Ureter (tissue), 1 donor: ENCODE data around the gene PHLPP2. TPM values are rescaled to one million over a fixed set of nuclear protein-coding genes. Genes with fewer than 3 reads are reported as not detected.
"Not testable (repeated sequence)": the region's sequence is repeated elsewhere in the genome, so short reads cannot be mapped to it uniquely, and the experiment has no call there.

Experiments used
- DNase-seq: peaks from one replicate; pipeline ENCODE4 v3.0.0-alpha.2; 2020; ENCODE audit warnings: low spot score
- total RNA-seq: library from RNA; stranded (reverse); gene quantifications from one replicate; pipeline ENCODE4 v1.2.4, GENCODE V29; 2023
- donor health status: DM: yes; HTN: yes; CAD: no.

PHLPP2 gene
- total RNA-seq, 1 donor from 2014 or later, result 8.2 TPM

DNA sequence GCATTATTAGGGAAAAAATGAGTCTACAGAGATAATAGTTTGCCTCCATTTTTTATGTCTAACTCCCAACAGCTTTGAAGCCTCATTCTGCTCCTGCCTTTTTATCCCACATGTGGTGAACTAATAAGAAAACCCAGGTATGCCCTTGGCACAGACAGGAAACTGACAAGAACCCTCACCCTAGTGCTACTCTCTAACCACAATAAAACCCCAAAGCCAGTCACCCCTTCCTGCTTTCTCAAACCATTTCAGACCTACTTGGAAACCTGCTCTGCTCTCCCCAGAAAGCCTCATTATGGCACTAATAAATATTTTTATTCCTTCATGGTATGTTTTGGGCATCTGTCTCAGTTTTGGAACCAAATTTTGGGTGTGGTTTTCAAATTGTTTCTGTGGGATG, 102.4 kb downstream of the PHLPP2 start:
- no peak for DNase-seq

DNA sequence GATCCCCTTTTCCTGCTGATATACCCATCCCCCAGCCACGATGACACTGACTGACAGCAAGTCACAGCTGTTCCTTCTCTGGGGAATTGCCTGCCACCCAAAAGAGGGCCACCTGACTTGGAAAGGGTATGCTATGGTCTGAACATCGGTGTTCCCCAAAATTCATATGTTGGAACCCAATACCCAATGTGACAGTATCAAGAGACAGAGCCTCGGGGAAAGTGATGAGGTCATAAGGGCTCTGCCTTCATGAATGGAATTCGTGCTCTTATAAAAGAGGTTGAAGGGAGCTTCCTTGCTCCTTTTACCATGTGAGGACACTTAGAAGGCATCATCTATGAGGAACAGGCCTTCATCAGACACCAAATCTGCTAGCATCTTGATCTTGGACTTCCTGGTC, 106.1 kb downstream of the PHLPP2 start:
- DNase-seq, result no peak

DNA sequence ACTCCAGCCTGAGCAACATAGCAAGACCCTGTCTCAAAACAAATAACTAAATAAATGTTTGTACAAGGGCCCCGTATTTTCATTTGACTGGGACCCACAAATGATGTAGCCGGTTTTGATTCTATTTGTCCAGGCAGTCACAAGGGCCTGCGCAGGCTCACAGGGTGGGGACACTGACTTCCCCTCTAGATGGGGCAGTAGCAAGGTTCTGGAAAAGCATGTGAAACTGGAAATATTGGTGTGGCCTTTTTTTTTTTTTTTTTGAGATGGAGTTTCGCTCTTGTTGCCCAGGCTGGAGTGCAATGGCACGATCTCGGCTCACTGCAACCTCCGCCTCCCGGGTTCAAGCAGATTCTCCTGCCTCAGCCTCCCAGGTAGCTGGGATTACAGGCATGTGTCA, 109.5 kb downstream of the PHLPP2 start:
- not testable (repeated sequence) for DNase-seq

DNA sequence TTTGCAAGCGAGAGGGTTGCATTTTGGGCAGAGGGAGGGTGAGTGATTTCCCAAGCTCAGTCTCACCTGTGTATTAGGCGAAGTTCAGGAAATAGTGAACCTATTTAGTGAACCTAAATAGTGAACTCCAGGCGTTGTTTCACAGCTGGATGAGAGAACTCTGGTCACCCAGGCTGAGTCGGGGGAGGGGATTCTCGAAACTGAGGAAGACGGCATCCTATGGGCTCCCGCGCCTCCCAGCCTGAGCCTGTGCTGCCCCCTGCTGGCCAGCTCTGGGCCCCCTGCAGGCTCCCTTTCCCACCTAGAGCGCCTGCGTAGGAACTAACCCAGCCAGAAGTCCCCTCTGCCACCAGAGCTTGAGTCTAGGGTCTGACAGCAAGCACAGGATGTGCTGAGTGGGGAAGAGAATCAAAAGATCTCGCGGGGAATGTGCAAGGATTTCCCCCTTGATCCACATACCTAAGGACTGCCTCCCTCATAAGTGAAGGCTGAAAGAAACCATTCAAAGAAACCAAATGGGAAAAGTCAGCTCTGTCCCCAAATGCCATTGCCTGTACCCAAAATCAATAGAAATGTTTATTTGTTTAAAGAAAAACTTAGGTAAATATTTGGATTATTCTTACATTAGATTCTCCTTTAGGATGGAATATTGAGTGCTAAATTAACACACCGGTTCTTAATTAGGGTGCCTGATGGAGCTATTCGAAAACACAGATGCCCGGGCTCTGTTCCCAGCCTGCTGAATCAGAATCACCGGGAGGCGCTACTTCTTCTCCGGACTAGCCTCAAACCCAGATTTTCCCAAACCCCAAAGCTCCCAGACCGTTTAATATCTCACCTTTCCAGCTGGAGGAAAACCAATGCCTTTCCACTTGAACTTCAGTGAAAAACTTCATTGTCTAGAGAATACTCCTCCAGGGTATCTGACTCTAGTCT, 113.3 kb downstream of the PHLPP2 start:
- DNase-seq, result peak; percentile 75

DNA sequence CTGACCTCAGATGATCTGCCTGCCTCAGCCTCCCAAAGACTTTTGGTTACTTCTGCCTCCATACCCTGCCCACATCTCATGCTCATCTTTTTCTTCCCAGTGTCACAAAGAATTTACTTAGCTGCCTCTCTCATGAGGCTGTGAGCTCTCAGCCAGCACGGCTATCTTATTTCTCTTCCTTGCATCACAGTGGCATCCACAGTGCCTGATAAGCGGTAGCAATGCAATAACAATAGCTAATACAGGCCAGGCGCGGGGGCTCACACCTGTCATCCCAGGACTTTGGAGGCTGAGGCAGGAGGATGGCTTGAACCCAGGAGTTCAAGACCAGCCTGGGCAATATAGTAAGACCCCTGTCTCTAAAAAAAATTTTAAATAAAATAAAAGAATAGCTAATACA, 114.1 kb downstream of the PHLPP2 start:
- no peak for DNase-seq

DNA sequence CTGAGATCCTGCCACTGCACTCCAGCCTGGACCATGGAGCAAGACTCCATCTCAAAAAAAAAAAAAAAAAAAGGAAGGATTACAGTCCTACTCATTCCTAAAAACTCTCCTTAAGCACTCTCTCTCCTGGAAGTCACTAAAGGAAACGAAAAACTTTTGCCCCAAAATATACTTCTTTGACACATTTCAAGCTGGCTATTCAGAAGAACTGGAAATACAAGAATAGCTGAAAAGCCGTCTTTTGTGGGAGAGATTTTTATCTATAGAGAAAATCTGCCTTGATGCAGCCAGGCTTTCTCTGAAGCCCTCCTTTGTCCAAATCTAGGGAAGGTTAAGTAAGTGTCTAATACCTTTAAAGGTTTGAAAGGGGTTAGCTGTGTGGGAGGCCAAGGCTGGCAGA, 115.4 kb downstream of the PHLPP2 start:
- no peak for DNase-seq

DNA sequence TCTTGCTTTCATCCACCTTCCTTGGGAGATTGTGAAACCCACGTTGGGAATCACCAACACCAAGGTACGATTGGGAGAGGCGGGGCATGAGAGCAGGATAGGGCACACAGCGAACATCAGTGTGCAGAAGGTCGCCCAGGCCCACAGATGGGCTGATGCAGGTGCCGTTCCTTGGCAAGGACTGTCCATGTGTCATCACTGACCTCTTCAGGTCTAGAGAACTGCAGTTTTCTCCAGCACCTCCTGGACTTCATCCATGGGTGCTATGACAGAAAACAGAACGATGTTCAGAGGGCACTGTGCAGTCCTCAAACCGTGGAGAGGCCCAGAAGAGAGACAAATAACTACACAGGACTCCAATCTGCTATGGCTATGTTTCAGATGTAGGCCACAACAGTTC, 123.7 kb downstream of the PHLPP2 start:
- no peak for DNase-seq

DNA sequence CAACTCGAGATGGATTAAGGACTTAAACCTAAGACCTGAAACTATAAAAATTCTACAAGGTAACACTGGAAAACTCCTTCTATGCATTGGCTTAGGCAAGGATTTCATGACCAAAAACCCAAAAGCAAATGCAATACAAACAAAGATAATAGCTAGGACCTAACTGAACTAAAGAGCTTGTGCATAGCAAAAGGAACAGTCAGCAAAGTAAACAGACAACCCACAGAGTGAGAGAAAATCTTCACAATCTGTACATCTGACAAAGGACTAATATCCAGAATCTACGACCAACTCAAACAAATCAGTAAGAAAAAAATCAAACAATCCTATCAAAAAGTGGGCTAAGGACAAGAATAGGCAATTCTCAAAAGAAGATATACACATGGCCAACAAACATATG, 126.1 kb downstream of the PHLPP2 start:
- DNase-seq, result not testable (repeated sequence)

GRCh38 chr16:71595340-71595826, 129.1 kb downstream of the PHLPP2 start:
- not testable (repeated sequence) for DNase-seq

Other genes starting within 250 kb of the PHLPP2 start
- 19.0 TPM for gene ZNF19, start 235.4 kb downstream of the PHLPP2 start, total RNA-seq
- 0.16 TPM for gene CHST4, start 198.3 kb downstream of the PHLPP2 start, total RNA-seq
- 0.26 TPM for gene TAT, start 147.6 kb downstream of the PHLPP2 start, total RNA-seq
- 12.5 TPM for gene MARVELD3, start 98.5 kb downstream of the PHLPP2 start, total RNA-seq
- 117 TPM for gene AP1G1, start 84.1 kb upstream of the PHLPP2 start, total RNA-seq
- 28.5 TPM for gene ATXN1L, start 121.3 kb upstream of the PHLPP2 start, total RNA-seq
- gene ZNF821, start 159.5 kb upstream of the PHLPP2 start, total RNA-seq, result 5.7 TPM
- 176 TPM for gene IST1, start 170.8 kb upstream of the PHLPP2 start, total RNA-seq